HG03460 (cell line): ENCODE data around the gene GON7.
"Not testable (repeated sequence)": the region's sequence is repeated elsewhere in the genome, so short reads cannot be mapped to it uniquely, and the experiment has no call there.

Experiments used
- ATAC-seq: cut with Tn5 transposase; IDR thresholded peaks from one replicate; pipeline ENCODE4 v1.9.1; 2021; ENCODE audit not compliant: unreplicated experiment

Gene GON7

GRCh38 chr14:93206793-93207467 is at the start of gene GON7, which contains the start of gene UBR7:
TSS of gene GON7 (minus strand) at chr14:93207065. CDS start at chr14:93207037, 28 bp downstream.
TSS of gene UBR7 (plus strand) at chr14:93207256. CDS start at chr14:93207292, 36 bp downstream.
- peak; percentile 73 for ATAC-seq

GRCh38 chr14:93249128-93249831 is 42.4 kb upstream of the GON7 start:
- no peak for ATAC-seq

- no peak for ATAC-seq
Measured at GRCh38 chr14:93246534-93246933, 39.7 kb upstream of the GON7 start.

GRCh38 chr14:93245764-93246420 is 39.0 kb upstream of the GON7 start:
- ATAC-seq: no peak

- ATAC-seq: no peak
Measured at GRCh38 chr14:93240678-93241000, 33.8 kb upstream of the GON7 start.

GRCh38 chr14:93239869-93240677 is 33.2 kb upstream of the GON7 start:
- ATAC-seq: no peak

GRCh38 chr14:93234798-93235197 is 27.9 kb upstream of the GON7 start:
- no peak for ATAC-seq

- ATAC-seq: not testable (repeated sequence)
Measured at GRCh38 chr14:93233078-93233477, 26.2 kb upstream of the GON7 start.

- ATAC-seq: no peak
Measured at GRCh38 chr14:93232159-93232558, 25.3 kb upstream of the GON7 start.

GRCh38 chr14:93231129-93231979 is 24.5 kb upstream of the GON7 start:
- no peak for ATAC-seq

GRCh38 chr14:93230539-93230938 is 23.7 kb upstream of the GON7 start:
- no peak for ATAC-seq

GRCh38 chr14:93228550-93228949 is 21.7 kb upstream of the GON7 start:
- no peak for ATAC-seq

- no peak for ATAC-seq
Measured at GRCh38 chr14:93223565-93223964, 16.7 kb upstream of the GON7 start.

GRCh38 chr14:93220509-93220908 is 13.6 kb upstream of the GON7 start:
- ATAC-seq: no peak

- peak; percentile 74 for ATAC-seq
Measured at GRCh38 chr14:93219103-93219726, 12.3 kb upstream of the GON7 start.

- no peak for ATAC-seq
Measured at GRCh38 chr14:93214598-93214997, 7.7 kb upstream of the GON7 start.

GRCh38 chr14:93212432-93212831 is 5.6 kb upstream of the GON7 start:
- ATAC-seq: peak; percentile 56

GRCh38 chr14:93207468-93208308 is 823 bp upstream of the GON7 start:
- peak; percentile 51 for ATAC-seq

- no peak for ATAC-seq
Measured at GRCh38 chr14:93201155-93201704, 5.6 kb downstream of the GON7 start.
